Measurements from ENCODE around the gene GSTM3.

GSTM3 gene

DNA sequence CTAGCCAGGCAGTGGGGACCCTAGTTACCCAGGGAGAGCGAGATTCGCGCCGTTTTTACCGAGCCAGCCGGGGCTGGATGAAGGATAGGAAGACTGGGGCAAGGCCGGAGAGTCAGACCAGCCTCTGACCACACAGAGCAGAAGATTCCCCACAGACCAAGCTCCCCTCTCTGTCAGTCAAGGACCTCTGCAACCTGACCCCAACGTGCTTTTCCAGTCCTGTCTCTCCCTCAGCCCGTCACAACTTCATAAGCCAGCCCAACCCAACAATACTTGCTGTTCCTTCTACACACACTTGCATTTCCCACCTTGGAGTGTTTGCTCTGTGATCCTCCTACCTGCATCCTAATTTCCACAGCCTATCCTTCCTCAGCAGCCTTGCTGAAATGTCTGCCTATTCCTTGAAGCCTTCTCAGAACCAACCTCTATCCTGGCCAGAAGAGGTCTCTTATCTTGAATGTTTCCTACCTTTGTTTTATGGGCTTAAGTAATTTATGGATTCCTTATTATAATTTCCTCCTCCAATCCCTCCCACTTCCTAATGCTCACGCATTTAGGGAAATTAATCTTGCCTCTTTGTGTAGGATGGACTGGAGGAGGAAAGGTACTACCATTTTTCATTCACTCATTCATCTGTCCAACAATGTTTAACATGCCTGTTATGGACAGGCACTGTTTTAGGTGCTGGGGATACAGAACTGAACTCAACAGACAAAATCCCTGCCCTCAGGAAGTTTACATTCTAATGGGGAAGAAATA is at the start of gene GSTM3:
GSTM3 (minus strand) TSS at position 424 of the 759 bp plus-strand sequence. CDS start 751 bp downstream, outside the sequence.
- DNase-seq (ENCODE audit: low spot score): no peak

- DNase-seq (ENCODE audit: low spot score): no peak
These were observed 49.5 kb upstream of the GSTM3 start for GRCh38 chr1:109790329-109790728.

DNA sequence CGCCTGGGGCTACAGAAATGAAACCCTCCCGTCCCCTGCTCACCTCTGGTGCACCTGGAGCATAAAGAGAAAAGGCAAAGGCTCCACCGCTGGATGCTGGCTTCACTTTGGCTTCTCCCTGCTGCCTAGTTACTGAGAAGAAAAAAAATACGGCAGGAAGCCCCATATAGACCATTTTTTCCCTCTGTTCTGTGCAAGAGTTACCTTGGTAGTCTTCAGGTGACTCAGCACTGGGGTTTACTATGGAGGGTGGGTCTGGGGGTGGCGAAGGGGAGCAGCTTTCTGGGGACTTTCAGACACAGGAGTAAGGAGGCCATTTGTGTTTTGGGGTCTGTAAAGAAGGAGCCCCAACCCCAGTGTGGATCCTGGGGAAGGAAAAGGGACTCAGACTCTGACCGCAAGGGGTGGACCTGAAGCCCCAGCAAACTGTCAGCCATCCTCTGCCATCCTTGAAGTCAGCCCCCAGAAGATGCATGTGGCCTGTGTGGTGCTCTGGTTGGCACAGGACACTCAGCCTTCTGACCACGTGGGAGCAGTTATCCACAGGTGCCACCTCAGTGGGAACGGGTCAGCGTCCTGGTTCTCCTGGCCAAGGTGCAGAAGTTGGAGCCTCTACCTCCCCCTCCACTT is 48.8 kb upstream of the GSTM3 start:
- no peak for DNase-seq (ENCODE audit: low spot score)

DNA sequence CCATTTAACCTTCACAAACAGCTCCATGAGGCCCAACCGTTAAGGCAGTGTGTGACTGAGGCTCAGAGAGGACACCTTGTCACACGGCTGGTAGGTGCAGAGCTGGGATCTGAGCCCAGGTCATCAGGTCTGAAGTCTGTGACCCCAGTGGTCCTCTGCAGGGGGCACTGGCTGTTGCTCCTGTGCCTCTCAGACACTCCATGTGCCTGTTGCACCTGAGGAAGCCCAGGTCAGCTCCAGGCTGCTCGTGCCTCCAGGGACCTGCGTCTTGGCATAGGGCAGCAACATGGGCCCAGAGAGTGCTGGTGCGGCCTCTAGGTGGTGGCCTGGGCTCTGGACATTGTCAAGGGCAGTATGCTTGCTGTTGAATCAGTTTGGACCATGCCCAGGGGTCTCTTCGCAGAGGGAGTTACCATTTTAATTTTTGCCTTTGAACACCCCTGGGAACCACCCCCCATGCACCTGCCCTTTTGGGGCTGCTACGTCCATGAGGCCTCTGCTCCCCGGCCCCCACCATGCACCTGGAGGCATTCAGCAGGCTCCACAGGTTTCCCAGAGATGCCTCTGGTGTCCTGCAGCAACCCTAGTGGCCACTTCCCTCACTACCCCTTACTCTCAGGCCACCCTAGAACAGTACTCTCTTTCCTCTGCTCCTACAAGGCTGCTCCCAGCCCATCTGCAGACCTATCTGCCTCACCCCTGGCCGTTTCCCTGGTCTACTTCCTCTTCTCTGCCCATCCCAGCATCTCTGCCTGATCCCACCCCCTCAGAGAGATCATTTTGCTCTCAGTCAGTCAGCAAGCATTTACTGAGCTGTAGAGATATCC is 48.1 kb upstream of the GSTM3 start:
- DNase-seq (ENCODE audit: low spot score): no peak

DNA sequence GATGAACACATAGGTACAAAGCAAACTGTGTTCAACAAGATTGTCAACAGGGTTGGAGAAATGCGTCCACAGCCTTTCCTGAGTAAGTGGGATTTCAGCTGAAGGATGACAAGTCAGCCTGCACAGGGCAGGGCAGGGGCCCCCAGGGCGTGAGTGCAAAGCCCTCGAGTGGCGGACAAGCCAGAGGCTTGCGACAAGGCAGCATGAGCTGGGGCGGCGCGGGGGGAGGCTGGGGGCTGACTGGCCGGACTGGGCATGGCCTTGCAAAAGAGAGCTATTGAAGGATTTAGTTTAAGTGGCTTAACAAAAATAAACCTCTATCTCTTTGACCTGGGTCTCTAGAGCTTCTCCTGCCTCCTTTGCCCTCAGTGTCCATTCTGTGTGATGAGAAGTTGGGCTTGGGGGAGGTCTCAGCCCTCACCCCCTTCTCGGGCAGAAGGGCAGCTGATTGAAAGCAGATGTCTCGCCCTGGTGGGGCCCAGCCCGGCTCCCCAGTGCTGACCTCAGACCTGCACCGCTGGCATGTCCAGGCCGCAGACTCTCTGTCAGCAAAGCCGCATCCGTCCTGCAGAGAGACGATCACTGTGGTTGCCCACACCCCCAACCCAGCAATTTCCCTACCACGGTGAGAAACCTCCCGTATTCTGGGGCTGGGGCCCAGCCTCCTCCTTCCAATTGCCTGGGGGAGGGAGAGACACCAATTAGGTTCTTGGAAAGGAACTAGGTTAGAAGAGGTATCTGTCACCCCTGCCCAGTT is 47.2 kb upstream of the GSTM3 start:
- no peak for DNase-seq (ENCODE audit: low spot score)

DNA sequence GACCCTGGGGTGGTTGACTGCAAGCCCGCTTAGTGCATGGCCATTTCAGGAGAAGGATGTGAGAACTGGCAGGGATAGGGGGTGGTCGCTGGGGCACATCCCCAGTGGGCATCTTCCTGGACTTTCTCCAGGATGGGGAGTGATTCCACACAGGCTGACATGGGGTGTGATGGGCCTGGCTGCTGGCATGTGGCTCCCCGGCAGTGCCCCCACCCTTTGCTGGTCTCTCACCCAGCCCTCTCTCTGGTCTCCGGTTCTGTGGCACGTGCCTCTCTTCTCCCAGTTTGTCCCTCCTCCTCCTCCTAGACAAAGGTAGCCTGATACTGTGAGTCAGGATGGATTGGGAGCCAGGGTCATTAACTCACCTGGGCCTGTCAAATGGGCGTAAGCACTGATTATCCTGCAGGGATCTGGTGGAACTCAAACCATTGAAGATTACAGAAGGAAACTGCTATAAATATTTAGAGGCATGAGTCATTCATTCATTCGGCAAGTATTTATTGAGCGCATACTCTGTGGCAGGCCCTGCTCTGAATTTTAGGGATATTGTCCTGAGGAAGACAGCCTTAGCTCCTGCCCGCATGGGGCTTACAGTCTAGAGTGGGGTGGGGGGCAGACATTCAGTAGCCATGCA is 46.5 kb upstream of the GSTM3 start:
- DNase-seq (ENCODE audit: low spot score): no peak

DNA sequence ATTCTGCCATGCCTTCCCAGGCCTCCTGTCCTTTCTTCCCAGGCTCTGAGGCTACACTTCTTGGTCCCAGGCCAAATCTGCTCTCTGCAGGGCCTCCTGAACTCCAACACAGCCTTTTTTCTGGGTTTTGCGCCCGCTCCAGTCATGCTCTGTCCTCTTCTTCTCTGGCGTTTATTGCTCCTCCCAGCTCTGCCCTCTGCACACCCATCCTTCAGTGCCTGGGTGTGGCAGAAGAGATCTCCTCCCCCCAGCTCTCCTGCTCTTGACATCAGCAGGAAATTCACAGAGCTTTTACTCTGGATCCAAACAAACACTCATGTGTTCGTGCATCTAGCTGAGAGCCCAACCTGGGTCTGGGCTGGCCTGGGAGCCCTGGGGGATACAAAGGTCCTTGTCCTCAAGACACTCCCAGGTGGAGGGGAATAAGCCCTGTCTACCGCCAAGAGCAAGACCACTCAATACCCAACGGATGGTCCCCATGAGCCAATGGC is 45.7 kb upstream of the GSTM3 start:
- peak; percentile 32 for DNase-seq (ENCODE audit: low spot score)

DNA sequence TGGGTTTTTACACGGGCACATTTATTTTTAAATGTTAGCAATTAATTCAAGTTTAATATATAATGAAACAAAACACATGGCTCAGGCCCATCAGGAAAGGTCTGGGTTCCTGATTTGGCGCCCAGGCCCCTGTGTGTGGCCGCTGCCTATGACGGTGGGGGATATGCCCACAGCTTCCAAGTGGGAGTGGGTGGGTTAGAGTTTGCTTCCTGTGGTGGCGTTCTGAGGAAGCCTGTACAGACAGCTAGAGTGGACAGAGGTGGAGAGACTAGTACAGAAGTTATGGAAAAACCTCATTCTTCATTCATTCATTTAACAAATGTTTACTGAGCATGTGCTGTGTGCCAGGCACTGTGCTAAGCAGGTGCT is 45.3 kb upstream of the GSTM3 start:
- no peak for DNase-seq (ENCODE audit: low spot score)

GRCh38 chr1:109785446-109786111 is 44.7 kb upstream of the GSTM3 start:
- no peak for DNase-seq (ENCODE audit: low spot score)

- DNase-seq (ENCODE audit: low spot score): no peak
These were observed 43.9 kb upstream of the GSTM3 start for GRCh38 chr1:109784551-109785252.

GRCh38 chr1:109783436-109783835 is 42.6 kb upstream of the GSTM3 start:
- no peak for DNase-seq (ENCODE audit: low spot score)

GRCh38 chr1:109782927-109783326 is 42.1 kb upstream of the GSTM3 start:
- DNase-seq (ENCODE audit: low spot score): no peak

- DNase-seq (ENCODE audit: low spot score): no peak
These were observed 41.7 kb upstream of the GSTM3 start for GRCh38 chr1:109782514-109782913.

GRCh38 chr1:109781806-109782205 is 41.0 kb upstream of the GSTM3 start:
- DNase-seq (ENCODE audit: low spot score): no peak

DNA sequence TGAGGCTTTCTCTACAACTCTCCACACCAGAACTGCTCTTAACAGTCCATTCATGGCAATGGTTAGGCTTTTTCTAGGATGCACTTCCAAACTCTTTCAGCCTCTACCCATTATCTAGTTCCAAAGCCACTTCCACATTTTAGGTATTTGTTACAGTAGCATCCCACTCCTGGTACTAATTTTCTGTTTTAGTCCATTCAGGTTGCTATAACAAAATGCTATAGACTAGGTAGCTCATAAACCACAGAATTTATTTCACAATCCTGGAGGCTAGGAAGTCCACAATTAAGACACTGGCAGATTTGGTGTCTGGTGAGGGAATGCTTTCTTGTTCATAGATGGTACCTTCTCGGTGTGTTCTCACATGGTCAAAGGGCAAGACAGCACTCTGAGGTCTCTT is 40.1 kb upstream of the GSTM3 start:
- no peak for DNase-seq (ENCODE audit: low spot score)

- no peak for DNase-seq (ENCODE audit: low spot score)
These were observed 37.3 kb upstream of the GSTM3 start for GRCh38 chr1:109777980-109778625.

DNA sequence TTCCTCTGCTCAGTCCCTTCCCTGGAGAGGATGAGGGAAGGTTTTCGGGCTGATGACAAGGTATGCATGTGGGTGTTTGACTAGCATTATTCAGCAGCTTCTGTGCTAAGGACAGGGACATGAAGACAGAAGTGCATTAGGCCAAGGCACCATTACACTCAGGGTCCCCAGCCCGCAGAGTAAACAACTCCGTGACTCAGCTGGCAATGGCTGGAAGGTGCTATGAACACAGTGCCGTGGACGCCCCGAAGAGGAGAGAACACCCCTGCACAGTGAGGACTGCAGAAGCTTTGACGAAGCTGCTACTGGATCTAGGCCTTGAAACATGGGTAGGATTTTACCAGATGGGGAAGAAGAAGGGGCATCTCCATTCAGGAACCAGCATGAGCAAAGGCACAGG is 36.6 kb upstream of the GSTM3 start:
- DNase-seq (ENCODE audit: low spot score): no peak

GRCh38 chr1:109776911-109777310 is 36.1 kb upstream of the GSTM3 start:
- DNase-seq (ENCODE audit: low spot score): peak; percentile 55

DNA sequence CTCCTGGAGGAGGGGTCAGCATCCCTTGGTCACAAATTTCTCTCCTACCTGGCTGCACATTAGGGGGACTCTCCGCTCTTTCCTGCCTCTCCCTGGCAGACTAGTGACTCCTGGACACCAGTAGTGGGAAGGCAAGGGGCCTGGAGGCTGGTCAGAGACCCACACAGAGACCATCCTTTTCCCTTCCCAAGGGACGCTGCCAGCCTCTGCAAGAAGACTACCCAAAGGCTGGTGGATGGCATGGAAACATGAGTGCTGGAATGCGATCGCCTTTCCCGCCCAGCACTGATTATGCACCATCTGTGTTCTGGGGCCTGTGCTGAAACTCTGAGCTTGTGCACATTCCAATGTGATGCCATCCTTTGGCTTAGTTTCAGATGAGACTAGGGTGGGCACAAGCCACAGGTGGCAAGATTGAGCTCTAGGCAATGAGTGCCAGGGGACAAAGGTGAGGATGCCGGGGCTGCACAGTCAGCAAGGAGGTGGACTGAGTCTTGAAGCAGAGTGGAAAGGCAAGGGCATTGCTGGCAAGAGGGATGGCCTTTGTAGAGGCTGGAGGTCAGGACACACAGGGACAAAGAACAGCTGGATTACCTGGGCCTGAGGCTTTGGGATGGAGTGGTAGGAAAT is 35.5 kb upstream of the GSTM3 start:
- DNase-seq (ENCODE audit: low spot score): no peak

Data from COLO829 (cell line).